Central memory CD4-positive, alpha-beta T cell (primary cell): Measurements from ENCODE around the gene CACNA2D1.

Source experiments
- DNase-seq: peaks from one replicate; pipeline ENCODE4 v3.0.0; 2022
- total RNA-seq, 3 experiments: gene quantifications; one replicate each; lab custom pipeline; 2026; lab: John Stamatoyannopoulos, UW

CACNA2D1 gene
- total RNA-seq = 0 reads per million in 3 experiments

- DNase-seq = no peak
Measured at GRCh38 chr7:82443547-82444219, at the start of gene CACNA2D1. TSS of gene CACNA2D1 (minus strand) at chr7:82443777.

GRCh38 chr7:82481499-82482097 lies 38.0 kb upstream of the CACNA2D1 start:
- no peak for DNase-seq

- DNase-seq = no peak
Measured at GRCh38 chr7:82477733-82478515, 34.3 kb upstream of the CACNA2D1 start.

GRCh38 chr7:82472966-82473365 lies 29.4 kb upstream of the CACNA2D1 start:
- DNase-seq = no peak

GRCh38 chr7:82471351-82472020 lies 27.9 kb upstream of the CACNA2D1 start:
- DNase-seq = no peak

GRCh38 chr7:82469207-82469606 lies 25.6 kb upstream of the CACNA2D1 start:
- no peak for DNase-seq

GRCh38 chr7:82468435-82468834 lies 24.9 kb upstream of the CACNA2D1 start:
- DNase-seq = no peak

- DNase-seq = no peak
Measured at GRCh38 chr7:82467020-82467419, 23.4 kb upstream of the CACNA2D1 start.

- DNase-seq = no peak
Measured at GRCh38 chr7:82464372-82464771, 20.8 kb upstream of the CACNA2D1 start.

- DNase-seq = no peak
Measured at GRCh38 chr7:82455295-82455694, 11.7 kb upstream of the CACNA2D1 start.

GRCh38 chr7:82450759-82451158 lies 7.2 kb upstream of the CACNA2D1 start:
- DNase-seq = no peak

GRCh38 chr7:82449910-82450309 lies 6.3 kb upstream of the CACNA2D1 start:
- DNase-seq = no peak

GRCh38 chr7:82446897-82447296 lies 3.3 kb upstream of the CACNA2D1 start:
- no peak for DNase-seq

GRCh38 chr7:82445271-82445670 lies 1.7 kb upstream of the CACNA2D1 start:
- no peak for DNase-seq

- no peak for DNase-seq
Measured at GRCh38 chr7:82444220-82444909, 788 bp upstream of the CACNA2D1 start.

- DNase-seq = no peak
Measured at GRCh38 chr7:82443036-82443546, 486 bp downstream of the CACNA2D1 start.

- DNase-seq = no peak
Measured at GRCh38 chr7:82442492-82443035, 1.0 kb downstream of the CACNA2D1 start.

GRCh38 chr7:82441669-82442478 lies 1.7 kb downstream of the CACNA2D1 start:
- DNase-seq = no peak

- no peak for DNase-seq
Measured at GRCh38 chr7:82438521-82438920, 5.1 kb downstream of the CACNA2D1 start.

GRCh38 chr7:82435769-82436168 lies 7.8 kb downstream of the CACNA2D1 start:
- no peak for DNase-seq
